Measurements from ENCODE around the gene USP17L20.
"Not testable (repeated sequence)": the region's sequence is repeated elsewhere in the genome, so short reads cannot be mapped to it uniquely, and the experiment has no call there.

DNA sequence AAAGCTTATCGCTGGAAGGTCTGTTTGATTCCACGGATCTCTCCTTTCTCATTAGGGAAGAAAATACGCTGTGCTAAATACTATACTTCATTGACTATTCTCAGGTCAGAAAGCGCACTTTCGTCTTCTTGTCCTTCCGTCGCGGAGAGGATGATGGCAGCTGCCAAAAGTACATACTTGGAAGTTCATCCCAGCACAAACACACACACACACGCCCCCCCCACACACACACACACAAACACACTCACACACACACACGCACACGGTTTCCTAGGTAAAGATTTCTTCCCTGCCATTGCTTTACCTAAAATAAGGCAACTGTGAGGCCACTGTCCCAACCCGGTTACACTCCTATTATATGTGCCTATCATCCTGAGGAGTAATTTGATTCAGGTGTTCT lies 19.5 kb upstream of the USP17L20 start:
- TF ChIP-seq EP300, POLR2AphosphoS5, POLR2A (IDR thresholded peaks at IDR 0.05): not testable (repeated sequence)
- TF ChIP-seq, protein P1, sequence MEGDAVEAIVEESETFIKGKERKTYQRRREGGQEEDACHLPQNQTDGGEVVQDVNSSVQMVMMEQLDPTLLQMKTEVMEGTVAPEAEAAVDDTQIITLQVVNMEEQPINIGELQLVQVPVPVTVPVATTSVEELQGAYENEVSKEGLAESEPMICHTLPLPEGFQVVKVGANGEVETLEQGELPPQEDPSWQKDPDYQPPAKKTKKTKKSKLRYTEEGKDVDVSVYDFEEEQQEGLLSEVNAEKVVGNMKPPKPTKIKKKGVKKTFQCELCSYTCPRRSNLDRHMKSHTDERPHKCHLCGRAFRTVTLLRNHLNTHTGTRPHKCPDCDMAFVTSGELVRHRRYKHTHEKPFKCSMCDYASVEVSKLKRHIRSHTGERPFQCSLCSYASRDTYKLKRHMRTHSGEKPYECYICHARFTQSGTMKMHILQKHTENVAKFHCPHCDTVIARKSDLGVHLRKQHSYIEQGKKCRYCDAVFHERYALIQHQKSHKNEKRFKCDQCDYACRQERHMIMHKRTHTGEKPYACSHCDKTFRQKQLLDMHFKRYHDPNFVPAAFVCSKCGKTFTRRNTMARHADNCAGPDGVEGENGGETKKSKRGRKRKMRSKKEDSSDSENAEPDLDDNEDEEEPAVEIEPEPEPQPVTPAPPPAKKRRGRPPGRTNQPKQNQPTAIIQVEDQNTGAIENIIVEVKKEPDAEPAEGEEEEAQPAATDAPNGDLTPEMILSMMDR (IDR thresholded peaks at IDR 0.05): not testable (repeated sequence)

All from suprapubic skin (tissue), 4 donors.